Measurements from ENCODE around the gene FHIT.

The FHIT gene

GRCh38 chr3:60216462-60217075 lies 1034.7 kb downstream of the FHIT start:
- Histone ChIP-seq H3K9ac (ENCODE audit: low read length) (no peak overlapping the region), H3K9me3 (ENCODE audit: insufficient read depth, low read length) (no peaks in the 10 kb centered on the region), H3K27me3 (ENCODE audit: low read depth, low read length) (peaks cover 5% of the 10 kb centered on the region; the same call in 1 of the 2 replicates), H3K27ac (ENCODE audit: low read length) (no peak overlapping the region), H3K79me2 (ENCODE audit: low read length) (no peaks in the 10 kb centered on the region), H4K20me1 (ENCODE audit: insufficient read depth, low read length) (no peaks in the 10 kb centered on the region), H3K4me2 (ENCODE audit: low read length) (no peak overlapping the region), H3K4me3 (ENCODE audit: low read length) (no peak overlapping the region), H2AFZ (ENCODE audit: low read depth, low read length) (no peak overlapping the region), H3K4me1 (ENCODE audit: low read length) (no peaks in the 10 kb centered on the region), H3K36me3 (replicated peaks; ENCODE audit: low read depth, low read length) (no peaks in the 10 kb centered on the region)
- TF ChIP-seq CTCF (IDR thresholded peaks at IDR 0.05; ENCODE audit: low read depth, low read length): no peak
- TF ChIP-seq EZH2phosphoT487 (IDR thresholded peaks at IDR 0.05; ENCODE audit: low read depth): no peak

- H3K9ac ChIP-seq (ENCODE audit: low read length): no peak overlapping the region
- no peaks in the 10 kb centered on the region for H3K4me1 ChIP-seq (ENCODE audit: low read length)
- no peaks in the 10 kb centered on the region for H3K9me3 ChIP-seq (ENCODE audit: insufficient read depth, low read length)
- H3K36me3 ChIP-seq (replicated peaks; ENCODE audit: low read depth, low read length): no peaks in the 10 kb centered on the region
- H3K79me2 ChIP-seq (ENCODE audit: low read length): no peaks in the 10 kb centered on the region
- H4K20me1 ChIP-seq (ENCODE audit: insufficient read depth, low read length): no peaks in the 10 kb centered on the region
- H3K4me2 ChIP-seq (ENCODE audit: low read length): no peak overlapping the region
- H2AFZ ChIP-seq (ENCODE audit: low read depth, low read length): no peak overlapping the region
- peaks cover under 1% of the 10 kb centered on the region; the same call in 1 of the 2 replicates for H3K27me3 ChIP-seq (ENCODE audit: low read depth, low read length)
- H3K27ac ChIP-seq (ENCODE audit: low read length): no peak overlapping the region
- H3K4me3 ChIP-seq (ENCODE audit: low read length): no peak overlapping the region
- TF ChIP-seq EZH2phosphoT487 (IDR thresholded peaks at IDR 0.05; ENCODE audit: low read depth) (no peak), CTCF (IDR thresholded peaks at IDR 0.05; ENCODE audit: low read depth, low read length) (no peak)
Measured at GRCh38 chr3:60215946-60216345, 1035.3 kb downstream of the FHIT start.

GRCh38 chr3:60207905-60208304 lies 1043.3 kb downstream of the FHIT start:
- peaks cover 6% of the 10 kb centered on the region; the same call in 1 of the 2 replicates for H3K27me3 ChIP-seq (ENCODE audit: low read depth, low read length)
- H3K4me3 ChIP-seq (ENCODE audit: low read length): no peak overlapping the region
- H3K79me2 ChIP-seq (ENCODE audit: low read length): no peaks in the 10 kb centered on the region
- no peak for TF ChIP-seq EZH2phosphoT487 (IDR thresholded peaks at IDR 0.05; ENCODE audit: low read depth)
- TF ChIP-seq CTCF (IDR thresholded peaks at IDR 0.05; ENCODE audit: low read depth, low read length): no peak
- no peak overlapping the region for H3K4me2 ChIP-seq (ENCODE audit: low read length)
- H3K36me3 ChIP-seq (replicated peaks; ENCODE audit: low read depth, low read length): no peaks in the 10 kb centered on the region
- no peak overlapping the region for H2AFZ ChIP-seq (ENCODE audit: low read depth, low read length)
- no peaks in the 10 kb centered on the region for H3K4me1 ChIP-seq (ENCODE audit: low read length)
- H3K9me3 ChIP-seq (ENCODE audit: insufficient read depth, low read length): no peaks in the 10 kb centered on the region
- H4K20me1 ChIP-seq (ENCODE audit: insufficient read depth, low read length): no peaks in the 10 kb centered on the region
- no peak overlapping the region for H3K9ac ChIP-seq (ENCODE audit: low read length)
- H3K27ac ChIP-seq (ENCODE audit: low read length): no peak overlapping the region

GRCh38 chr3:60206206-60206605 lies 1045.0 kb downstream of the FHIT start:
- Histone ChIP-seq H3K36me3 (replicated peaks; ENCODE audit: low read depth, low read length) (no peaks in the 10 kb centered on the region), H3K4me1 (ENCODE audit: low read length) (peaks cover 8% of the 10 kb centered on the region), H2AFZ (ENCODE audit: low read depth, low read length) (no peak overlapping the region), H3K9ac (ENCODE audit: low read length) (no peak overlapping the region), H3K27ac (ENCODE audit: low read length) (no peak overlapping the region), H3K4me2 (ENCODE audit: low read length) (no peak overlapping the region), H3K9me3 (ENCODE audit: insufficient read depth, low read length) (no peaks in the 10 kb centered on the region), H4K20me1 (ENCODE audit: insufficient read depth, low read length) (peaks cover 5% of the 10 kb centered on the region; the same call in 1 of the 2 replicates), H3K27me3 (ENCODE audit: low read depth, low read length) (peaks cover 6% of the 10 kb centered on the region; the same call in 1 of the 2 replicates), H3K79me2 (ENCODE audit: low read length) (no peaks in the 10 kb centered on the region), H3K4me3 (ENCODE audit: low read length) (no peak overlapping the region)
- TF ChIP-seq EZH2phosphoT487 (IDR thresholded peaks at IDR 0.05; ENCODE audit: low read depth) (no peak), CTCF (IDR thresholded peaks at IDR 0.05; ENCODE audit: low read depth, low read length) (no peak)
